ENCODE measurements around the gene STK24.

Gene STK24

GRCh38 chr13:98528663-98529064 lies 48.2 kb downstream of the STK24 start:
- DNase-seq: no peak

- DNase-seq: no peak
Observed at GRCh38 chr13:98527526-98527925, 49.4 kb downstream of the STK24 start.

GRCh38 chr13:98526182-98526512 lies 50.8 kb downstream of the STK24 start:
- DNase-seq: no peak

DNA sequence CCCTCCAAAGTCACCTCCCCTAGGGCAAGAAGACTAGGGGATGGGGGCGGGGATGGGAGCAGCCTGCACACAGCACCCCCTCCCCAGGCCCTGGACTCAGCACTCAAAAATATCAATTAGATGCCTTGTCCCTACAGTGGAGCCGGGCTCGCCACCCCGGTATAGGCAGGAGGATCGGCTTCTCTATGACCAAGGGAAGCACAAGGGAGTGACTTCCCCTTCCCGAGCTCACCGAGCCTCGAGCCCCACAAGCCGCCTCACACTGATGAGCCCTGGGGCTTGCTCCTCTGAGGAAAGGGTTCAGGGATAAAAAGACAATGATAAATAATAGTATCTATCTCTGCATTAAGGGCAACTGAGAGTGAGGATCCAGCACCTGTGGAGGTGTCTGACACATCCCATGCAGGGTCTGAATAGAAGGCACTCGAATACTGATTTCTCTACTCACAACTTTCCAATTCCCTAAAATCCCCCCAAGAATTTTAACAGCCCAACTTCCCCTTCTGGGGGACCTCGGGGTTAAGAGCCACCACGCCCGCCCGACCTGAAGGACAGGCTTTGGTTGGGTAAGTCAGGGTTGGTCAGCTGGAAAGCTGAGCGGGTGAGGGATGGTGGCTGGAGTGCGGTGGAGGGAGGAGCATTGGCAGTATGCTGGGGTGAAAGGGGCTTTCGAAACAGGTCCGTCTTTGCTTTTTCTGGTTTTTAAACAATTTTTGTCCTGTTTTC lies 51.3 kb downstream of the STK24 start:
- DNase-seq: no peak

DNA sequence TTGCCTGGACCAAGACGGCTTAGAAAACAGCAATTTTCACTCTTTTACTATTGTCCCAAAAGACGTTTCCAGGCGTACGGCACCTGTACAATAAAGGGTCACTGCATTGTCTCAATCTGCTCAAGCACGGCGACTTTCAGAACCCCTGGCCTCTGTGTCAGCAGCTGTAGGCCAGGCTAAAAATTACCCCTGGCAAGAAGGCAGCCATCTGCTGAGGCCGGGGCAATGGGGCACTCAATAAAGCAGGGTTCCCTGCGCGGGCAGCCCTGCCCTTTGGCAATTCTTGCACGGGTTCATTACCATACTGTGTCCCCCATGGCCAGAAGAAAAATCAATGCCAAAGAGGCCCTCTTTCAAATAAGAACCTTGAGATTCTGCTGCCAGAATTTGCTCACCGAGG lies 52.1 kb downstream of the STK24 start:
- DNase-seq: no peak

GRCh38 chr13:98524391-98524790 lies 52.5 kb downstream of the STK24 start:
- no peak for DNase-seq

GRCh38 chr13:98523455-98524102 lies 53.3 kb downstream of the STK24 start:
- DNase-seq: no peak

DNA sequence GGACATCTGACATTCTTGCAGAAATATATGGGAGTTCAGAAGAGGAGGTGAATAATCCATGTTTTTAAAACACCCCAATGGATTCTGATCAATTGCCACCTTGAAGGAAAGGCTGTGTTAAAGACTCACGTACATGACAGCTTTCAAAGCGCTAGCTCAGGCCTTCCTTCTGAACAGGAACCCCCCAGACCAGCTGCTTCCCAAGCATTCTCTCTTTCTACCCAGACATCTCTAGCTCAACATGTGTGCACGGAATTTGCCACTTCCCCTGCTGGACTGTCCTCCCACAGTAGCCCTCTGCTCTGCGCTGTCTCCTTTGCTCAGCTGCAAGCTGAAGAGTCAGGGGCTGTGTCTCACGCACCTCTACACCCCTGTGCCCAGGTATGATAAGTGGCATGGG lies 54.5 kb downstream of the STK24 start:
- no peak for DNase-seq

DNA sequence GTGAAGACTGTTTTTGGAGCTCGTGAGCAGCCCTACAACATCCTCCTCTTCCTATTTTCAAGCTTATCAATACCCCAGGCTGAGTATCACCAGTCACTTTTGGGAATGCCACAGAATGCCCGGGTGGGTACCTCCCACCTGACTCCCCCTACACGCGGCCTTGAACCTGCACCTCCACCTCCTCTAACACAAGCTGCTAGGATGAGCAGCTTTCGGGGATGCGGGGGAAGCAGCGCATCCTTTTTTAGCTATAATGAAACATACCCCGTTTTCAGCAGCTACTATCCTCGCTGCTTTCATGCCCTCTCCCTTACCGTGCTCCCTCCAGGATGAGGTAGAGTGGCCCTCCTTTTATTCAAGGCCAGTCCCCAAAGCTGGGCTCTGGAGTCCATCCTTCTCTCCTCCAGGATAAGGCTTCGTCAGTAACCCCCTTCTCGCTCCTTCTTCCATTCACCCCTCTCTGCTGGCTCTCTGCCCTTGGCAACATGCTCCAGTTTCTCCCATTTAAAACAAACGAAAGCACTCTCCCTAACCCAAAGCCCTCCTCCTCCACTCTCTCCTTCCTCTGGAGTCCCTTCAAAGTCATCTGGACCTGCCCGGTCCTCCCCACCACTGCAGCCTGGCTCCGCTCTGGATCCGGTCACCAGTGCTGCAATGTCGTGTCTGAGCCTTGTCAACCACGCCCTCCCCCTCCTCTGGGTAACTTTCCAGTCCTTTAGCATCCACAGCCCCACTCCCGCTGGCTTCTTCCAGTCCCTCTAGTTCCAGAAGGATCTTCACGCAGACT lies 55.3 kb downstream of the STK24 start:
- no peak for DNase-seq

- DNase-seq: no peak
Observed at GRCh38 chr13:98520674-98521449, 56.0 kb downstream of the STK24 start.

DNA sequence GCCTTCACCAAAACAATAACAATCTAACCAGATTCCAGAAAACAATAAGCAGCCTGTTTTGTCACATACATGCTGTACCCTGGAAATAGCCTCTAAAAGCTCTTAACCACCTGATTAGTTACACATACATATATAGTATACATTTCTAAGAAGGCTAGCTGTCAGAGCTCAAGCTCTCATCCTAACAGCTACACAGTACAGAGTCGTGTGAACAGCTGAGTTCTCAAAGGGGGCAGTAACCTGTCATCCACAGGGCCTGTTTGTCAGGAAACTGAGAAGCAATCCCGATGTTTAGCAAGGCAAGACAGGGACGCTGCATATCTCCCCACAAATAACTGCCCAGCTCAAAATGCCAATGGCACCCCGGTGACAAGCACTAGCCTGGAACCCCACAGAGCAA lies 56.9 kb downstream of the STK24 start:
- no peak for DNase-seq

GRCh38 chr13:98517576-98518310 lies 59.2 kb downstream of the STK24 start:
- DNase-seq: no peak

DNA sequence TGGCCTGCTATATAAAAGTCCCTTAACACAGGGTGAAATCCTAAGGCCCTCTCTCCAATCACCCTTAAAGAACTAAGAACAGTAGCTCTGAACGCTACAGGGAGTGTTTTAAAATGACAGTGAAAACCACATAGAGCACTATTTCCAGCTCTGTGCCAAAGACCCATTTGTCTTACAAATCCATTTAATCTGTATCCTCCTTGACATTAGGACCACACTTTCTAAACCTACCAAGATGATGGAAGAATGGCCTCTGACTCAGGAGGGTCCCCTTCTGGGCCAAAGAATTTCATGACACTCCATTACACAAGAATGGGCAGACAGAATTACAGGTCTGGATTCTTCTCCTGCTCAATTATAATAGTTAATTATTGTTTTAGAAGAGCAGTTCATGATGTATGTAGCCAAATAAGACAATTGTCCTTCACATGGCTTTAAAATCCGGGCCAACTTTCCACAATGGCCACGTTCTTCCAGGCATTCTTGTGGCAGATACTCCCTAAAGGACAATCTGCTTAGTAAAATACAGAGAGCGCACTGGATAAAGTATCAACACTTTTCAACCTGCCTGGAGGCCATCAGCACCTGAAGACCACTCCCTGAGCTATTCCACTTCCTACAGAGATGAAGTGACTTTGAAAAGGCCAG lies 61.0 kb downstream of the STK24 start:
- DNase-seq: no peak

GRCh38 chr13:98514288-98514687 lies 62.6 kb downstream of the STK24 start:
- DNase-seq: no peak

GRCh38 chr13:98513837-98514236 lies 63.1 kb downstream of the STK24 start:
- DNase-seq: no peak

DNA sequence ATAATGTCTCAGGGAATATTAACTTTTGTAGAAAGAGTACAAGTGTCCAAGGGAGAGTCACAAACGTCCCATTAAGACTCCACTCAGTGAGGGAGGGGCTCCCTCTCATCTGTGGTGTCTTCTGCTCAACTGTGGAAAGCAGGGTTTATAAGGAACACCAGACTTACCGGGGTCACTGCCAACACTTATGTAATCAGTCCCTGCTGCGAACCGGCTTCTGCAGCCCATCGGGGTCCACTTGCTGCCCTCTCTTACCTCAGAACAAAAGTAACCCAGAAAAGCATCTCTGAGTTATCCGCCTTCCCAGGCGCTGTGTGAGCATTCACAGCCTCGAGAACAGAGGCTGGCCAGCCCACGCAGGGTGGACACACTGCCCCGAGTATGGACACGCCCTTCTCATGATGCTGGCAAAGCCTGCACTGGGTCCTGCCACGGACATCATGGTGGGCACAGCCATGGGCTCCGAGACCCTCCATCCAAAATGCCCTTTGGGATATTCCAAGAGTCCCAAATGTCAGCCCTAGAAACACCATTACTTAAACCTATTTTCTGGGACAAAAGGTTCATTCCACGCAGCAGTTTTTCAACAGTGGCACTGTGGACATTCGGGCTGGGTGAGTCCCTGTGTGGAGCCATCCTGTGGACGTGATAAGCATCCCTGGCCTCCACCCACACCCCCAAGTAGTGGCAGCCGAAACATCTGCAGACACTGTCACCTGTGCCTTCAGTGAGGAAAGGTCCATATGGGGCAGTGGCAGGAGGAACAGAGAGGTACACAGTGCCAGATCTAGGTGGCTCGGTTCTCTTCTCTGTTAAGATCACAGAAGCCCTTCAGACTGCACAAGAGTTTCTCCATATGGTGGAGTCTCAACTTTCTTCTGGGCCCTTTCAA lies 63.9 kb downstream of the STK24 start:
- no peak for DNase-seq

- no peak for DNase-seq
Observed at GRCh38 chr13:98511435-98511834, 65.5 kb downstream of the STK24 start.

GRCh38 chr13:98510156-98510509 lies 66.8 kb downstream of the STK24 start:
- DNase-seq: no peak

DNA sequence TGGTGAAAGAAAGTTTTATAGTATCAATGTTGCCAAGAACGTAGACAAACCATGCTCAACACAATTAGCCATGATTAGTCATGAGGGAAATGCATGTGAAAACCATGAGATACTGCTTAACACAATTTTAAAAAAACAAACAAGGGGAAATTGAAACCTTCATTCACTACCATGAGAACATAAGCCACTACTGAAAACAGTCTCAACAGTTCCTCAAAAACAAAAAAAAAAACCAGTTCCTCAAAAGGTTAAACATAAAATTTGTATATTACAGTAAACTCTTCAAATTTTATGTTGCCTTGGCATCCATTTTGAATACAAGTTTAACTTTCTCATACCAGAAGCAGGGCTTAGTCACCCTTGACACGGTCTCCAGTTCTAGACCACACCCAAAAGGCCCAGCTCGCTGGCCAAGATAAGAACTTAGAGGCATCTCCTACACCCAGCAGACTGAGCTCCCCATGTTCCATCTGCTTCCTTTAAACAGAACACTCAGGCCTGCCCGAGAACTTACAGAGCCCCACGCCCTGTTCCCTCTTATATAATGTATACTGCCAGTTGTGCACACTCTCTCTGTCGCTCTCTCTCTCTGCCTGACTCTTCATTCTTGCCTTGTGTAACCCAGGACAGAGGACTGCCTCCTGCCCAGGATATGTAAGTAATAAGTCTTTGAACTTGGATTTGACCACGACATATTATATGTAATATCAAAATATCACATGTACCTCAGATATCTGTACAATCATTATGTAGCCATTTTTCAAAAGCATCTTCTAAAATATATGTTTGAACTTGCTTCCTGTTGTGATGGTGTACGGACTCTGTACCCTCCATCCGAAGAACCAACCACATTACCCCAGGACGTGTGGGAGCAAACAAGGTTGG lies 67.4 kb downstream of the STK24 start:
- peak; percentile 85 for DNase-seq

DNA sequence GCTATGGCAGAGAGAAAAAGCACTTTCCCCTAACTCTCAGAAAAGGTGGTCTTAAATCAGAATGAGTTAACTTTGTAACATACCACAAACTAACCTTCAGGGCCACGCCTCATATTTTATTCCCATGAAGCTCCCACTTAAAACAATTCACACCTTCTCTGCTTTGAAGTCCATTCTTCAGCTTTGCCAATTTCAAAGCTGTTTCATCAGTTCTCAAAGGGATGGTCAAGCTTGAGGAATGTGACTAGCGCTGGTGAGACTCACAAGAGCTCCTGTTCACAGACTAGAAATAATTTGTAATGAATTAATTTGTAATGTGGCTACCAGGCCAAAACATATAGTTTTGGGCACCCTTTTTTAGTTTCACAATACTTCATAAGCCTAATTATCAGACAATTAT lies 68.2 kb downstream of the STK24 start:
- peak; percentile 83 for DNase-seq
